ENCODE data around the gene PLEKHB1. TPM values are rescaled to one million over a fixed set of nuclear protein-coding genes. Genes with fewer than 3 reads are reported as not detected.
A peak's percentile ranks its signal among the peaks of the same experiment; 100 is the strongest.

PLEKHB1 gene, protein sequence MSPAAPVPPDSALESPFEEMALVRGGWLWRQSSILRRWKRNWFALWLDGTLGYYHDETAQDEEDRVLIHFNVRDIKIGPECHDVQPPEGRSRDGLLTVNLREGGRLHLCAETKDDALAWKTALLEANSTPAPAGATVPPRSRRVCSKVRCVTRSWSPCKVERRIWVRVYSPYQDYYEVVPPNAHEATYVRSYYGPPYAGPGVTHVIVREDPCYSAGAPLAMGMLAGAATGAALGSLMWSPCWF
- 10 to 100 TPM; 12.5 to 17.9 (median 16.8) TPM for polyA plus RNA-seq (ENCODE audit: insufficient read length in 3 of 3)

DNA sequence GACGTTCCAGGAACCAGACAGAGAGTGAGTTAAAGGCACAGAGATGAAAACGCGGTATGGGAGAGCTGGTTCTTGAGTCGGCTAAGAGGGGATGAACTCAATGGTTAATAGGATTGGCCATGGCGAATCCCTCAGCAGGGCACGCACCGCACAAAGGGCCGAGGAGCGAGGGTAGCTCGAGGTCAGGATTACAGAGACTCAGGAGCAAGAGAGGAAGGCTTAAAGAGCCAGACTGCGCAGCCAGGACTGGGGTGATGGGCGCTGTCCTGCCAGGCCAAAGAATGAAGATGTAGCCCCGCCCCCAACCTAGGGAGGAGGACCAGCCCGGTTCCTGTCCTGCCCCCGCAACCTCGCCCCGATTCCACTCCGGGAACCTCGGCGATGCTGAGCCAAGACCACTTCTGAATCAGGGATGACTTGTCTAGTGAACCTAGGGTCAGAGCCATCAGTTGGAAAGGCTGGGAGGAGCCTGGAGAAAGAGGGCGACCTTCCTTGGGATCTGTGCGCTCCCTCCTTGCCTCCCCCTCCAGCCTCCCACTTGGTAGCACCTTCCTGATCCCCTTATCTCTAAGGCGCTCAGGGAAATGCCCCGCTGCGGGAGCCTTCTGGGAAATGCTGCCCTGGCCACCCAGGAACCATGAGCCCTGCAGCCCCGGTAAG, at the start of gene PLEKHB1:
Gene PLEKHB1 (plus strand): TSS at position 610 of the 660 bp plus-strand sequence. CDS start 28 bp downstream, at position 638.
- no peak for DNase-seq (ENCODE audit: low read depth in 3 of 3, low spot score in 2 of 3)

DNA sequence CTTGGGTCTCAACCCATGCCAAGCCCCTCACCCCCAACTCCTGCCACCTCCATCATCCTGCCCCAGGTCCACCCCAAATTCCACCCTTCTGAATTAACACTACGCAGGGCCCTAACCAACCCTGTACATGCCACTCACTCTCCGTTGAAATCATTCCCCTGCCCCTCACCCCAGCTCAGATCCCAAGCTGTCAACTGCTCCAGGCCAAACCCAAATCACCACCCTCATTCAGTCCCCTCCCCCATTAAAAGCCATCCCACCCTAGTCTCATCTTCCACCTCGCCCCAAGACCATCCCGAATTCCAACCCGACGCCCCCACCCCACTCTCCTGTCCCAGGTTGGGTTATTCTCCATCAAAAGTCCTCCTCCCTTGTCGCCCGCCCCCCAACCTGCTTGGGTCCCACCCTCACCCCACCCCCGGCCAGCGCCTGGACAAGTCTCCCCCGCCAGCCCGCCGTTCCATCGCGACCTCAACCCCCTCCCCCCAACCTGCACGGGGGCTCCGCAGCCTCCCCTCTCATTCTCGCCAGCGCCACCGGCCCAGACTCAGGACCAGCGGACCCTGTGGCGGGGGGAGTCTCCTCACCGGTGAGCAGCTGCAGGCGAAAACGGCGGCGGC, 48.9 kb upstream of the PLEKHB1 start:
- no peak for DNase-seq (ENCODE audit: low read depth in 3 of 3, low spot score in 2 of 3)

DNA sequence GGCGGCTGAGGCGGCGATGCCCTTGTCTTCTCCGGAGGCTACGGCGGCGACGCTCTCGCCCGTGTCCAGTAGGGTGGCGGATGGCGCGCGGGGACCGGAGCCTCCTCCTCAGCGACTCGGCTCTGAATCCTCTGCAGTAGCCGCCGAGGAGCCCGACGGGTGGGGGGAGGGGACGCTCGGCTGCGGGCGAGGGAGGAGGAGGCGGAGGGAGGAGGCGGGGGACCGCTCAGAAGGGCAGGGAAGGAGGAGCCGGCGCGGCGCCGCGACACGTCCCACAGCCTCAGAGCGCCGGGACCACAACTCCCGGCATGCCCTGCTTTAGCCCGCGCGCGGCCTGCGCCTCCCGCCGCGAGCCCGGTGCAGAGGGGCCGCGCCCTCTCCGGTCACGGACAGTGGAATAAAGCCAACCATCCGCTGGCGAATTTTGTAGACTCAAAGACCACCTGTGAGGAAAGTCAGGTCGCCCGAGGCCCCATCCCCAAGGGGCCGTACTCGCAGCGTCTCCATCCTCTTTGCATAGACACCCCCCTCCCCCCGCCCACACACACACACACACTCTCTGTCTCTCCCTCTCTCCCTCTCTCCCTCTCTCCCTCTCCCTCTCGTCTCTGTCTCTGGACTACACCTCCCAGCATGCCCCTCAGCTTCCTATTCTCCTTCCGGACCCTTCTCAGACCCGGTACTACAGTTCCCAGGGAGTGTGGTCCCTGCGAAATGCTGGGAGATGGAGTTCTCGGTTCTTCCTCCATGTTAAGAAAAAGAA, 48.2 kb upstream of the PLEKHB1 start, which contains the start of gene FAM168A:
Gene FAM168A (minus strand): TSS at position 157 of the 763 bp plus-strand sequence. CDS start 129,638 bp downstream, outside the sequence.
- DNase-seq (ENCODE audit: low read depth in 3 of 3, low spot score in 2 of 3): peak; percentile 92 to 97 (median 93)

DNA sequence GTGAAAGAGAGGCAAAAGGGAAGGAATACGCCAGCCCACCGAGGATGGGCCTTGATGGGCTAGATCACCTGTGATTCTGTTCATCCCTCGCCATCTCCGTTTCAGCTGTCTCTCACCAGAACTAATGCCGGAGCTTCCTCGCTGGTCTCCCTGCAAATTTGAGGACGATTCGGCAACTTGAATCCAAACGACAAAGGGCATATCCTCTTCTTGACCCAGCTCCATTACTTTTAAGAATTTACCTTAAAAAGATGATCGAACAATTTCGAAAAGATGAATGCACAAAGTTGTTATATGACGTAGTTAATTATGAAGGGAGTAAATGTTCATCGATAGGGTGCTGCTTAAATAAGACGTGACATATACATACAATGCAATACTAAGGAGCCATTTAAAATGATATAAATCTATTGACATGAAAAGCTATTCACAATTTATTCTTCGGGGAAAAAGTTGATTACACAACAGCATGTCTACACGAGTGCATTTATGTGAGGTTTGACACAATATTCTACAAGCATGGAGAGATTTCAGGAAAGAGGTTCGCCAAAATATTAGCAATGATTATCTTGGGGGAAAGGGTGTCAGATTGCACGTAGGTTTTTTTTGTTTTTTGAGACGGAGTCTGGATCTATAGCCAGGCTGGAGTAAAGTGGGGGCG, 47.5 kb upstream of the PLEKHB1 start:
- no peak for DNase-seq (ENCODE audit: low read depth in 3 of 3, low spot score in 2 of 3)

DNA sequence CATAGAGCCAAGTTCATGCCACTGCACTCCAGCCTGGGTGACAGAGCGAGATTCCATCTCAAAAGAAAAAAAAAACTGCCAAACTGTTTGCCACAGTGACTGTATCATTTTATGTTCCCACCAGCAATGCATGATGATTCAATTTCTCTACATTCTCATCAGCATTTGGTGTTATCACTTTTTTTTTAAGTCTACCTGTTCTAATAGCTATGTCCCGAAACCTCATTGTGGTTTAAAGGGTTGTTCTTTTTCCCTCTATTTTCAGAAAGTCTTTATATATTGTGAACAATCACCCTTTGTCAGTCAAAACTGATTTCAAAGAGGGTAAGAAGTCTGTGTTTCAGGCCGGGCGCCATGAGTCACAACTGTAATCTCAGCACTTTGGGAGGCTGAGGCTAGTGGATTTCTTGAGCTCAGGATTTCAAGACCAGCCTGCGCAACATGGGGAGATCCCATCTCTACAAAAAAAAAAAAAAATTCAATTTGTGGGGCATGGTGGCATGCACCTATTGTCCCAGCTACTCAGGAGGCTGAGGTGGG, 33.7 kb upstream of the PLEKHB1 start:
- DNase-seq (ENCODE audit: low read depth in 3 of 3, low spot score in 2 of 3): no peak

DNA sequence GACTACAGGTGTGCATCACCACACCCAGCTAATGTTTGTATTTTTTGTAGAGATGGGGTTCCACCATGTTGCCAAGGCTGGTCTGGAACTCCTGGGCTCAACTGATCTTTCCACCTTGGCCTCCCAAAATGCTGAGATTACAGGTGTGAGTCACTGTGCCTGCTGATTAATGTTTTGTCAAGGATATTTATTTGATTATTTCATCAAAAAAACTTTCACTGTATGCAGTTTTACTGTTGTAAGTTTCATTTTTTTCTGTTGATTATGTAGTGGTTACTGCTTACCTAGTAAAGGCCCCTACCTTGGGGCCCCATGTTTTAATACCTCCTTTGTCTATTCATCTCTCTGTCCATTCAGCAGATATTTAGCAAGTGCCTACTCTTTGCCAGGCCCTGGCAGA, 31.8 kb upstream of the PLEKHB1 start:
- no peak for DNase-seq (ENCODE audit: low read depth in 3 of 3, low spot score in 2 of 3)

DNA sequence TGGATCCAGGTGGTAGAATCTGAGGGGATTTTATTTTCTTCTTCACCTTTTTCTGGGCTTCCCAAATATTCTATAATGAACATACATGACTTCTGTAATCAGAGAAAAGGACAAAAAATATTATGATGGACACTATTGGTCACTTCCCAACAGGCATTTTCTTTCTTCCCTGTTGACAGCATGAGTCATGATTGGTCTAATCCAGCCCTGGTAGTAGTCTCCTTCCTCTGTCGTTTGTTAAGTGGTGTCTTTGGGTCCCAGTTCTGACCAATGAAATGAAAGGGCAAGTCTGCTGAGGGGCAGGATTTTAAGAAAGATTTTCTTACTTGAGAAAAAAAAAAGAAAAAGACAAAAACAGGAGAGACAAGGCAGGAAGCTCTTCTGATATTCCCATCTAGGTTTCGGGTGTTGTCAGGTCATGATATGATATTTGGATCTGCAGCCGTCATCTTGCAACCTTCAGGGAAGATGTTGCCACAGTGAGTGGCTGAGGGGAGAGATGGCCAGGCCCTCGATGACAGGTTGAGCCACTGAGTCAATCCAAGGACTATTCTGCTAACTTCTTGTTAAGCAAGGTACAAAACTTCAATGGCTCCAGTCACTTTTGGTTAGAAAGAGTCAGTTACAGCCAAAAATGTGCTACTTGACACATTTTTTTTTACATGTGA, 23.3 kb upstream of the PLEKHB1 start:
- DNase-seq (ENCODE audit: low read depth in 3 of 3, low spot score in 2 of 3): no peak

DNA sequence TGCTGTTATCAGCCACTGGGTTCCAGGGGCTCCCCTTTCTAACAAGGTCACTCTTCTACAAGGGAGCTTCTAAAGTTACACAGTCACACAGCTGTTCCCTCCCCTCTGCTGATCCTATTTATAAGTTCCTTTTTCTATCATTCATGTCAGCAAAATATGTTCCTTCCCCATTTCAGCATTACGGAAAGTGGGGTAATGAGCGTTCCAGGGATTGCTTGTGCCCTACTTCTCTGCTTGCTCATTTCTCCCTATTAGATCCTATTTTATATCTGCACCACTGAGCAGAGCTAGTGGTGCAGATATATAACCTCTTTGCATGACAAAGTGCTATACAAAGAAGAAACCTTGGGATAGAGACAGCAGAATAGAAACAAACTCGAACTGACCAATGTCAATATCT, 22.7 kb upstream of the PLEKHB1 start:
- no peak for DNase-seq (ENCODE audit: low read depth in 3 of 3, low spot score in 2 of 3)

DNA sequence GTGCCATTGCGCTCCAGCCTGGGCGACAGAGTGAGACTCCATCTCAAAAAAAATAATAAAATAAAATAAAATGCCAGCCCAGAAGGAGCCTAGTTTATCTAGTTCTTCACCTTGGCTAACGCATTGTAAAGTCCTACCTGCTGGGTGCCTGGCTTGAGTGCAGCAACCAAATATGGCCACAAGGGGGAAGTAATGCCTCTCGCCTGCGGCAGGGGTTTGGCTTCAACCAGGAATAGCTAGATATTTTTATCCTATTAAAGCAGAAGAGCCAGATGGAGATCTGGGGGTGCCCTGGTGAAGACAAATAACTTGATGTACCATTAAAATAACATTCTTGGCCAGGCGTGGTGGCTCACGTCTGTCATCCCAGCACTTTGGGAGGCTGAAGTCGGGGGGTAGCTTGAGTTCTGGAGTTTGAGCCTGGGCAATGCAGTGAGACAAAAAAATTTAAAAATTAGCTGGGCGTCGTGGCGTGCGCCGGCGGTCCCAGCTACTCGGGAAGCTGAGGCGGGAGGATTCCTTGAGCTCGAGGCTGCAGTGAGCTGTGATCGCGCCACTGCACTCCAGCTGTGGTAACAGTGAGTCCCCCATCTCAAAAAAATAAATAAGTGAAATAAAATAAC, 20.6 kb upstream of the PLEKHB1 start:
- DNase-seq (ENCODE audit: low read depth in 3 of 3, low spot score in 2 of 3): peak in 1 of 3 donors; percentile 53

DNA sequence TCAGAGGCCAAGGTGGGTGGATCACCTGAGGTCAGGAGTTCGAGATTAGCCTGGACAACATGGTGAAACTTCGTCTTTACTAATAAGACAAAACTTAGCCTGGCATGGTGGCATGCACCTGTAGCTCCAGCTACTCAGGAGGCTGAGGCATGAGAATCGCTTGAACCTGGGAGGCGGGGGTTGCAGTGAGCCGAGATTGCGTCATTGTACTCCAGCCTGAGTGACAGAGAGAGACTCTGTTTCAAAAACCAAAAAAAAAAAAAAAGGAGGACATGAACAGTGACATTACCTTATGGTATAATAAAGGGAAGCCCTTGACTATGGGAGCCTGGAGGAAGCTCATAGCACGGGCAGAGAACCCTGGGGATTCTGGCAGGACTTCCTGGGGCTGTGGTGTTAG, 16.5 kb upstream of the PLEKHB1 start:
- no peak for DNase-seq (ENCODE audit: low read depth in 3 of 3, low spot score in 2 of 3)

DNA sequence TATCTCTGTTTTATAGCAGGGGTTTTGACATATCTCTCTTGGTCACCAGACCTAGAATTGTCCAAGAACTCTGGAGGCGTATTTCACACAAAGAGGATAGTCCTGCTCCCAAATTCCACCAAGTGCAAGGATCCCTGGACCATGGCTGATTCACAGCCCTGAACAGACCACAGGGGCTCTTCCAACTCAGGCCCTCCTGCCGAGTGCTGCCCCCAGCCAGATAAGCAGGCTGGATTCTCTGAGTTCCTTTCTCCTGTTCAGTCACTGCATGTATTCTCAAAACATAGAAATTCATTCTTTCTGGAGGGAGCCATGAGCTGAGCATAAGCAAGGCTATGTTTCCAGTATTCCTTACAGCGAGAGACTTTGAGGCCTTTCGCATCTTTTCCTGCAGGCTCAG, 13.4 kb upstream of the PLEKHB1 start:
- no peak for DNase-seq (ENCODE audit: low read depth in 3 of 3, low spot score in 2 of 3)

DNA sequence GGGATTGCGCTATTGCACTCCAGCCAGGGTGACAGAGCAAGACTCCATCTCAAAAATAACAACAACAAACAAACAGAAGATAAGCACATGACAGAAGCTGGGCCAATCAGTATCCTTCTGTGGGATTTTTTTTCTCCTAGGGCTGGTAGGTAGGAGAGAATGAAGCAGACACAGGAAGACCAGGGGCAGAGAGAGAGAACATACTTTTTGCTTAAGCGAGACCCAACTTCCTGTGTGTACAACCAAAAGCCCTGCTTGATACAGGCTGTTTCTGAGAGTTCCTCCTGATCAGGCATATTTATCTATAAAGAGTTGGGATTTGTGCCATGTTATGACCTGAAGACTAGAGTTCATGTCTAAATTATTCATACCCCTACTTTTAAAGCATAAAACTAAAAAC, 12.4 kb upstream of the PLEKHB1 start:
- no peak for DNase-seq (ENCODE audit: low read depth in 3 of 3, low spot score in 2 of 3)

DNA sequence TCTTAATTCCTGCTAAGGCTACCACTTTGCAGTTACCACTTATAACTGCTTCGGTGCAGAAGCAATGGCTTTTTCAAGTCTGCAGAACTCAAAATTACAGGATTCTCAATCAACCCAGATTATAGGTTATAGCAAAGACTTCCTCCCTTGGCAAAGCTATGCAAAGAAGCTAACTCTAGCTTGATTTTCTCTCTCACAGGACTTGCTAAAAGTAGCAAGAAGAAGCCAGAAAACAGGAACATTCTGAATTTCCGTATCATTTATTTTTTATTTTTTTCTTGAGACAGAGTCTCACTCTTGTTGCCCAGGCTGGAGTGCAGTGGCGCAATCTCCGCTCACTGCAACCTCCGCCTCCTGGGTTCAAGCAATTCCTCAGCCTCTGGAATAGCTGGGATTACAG, 10.7 kb upstream of the PLEKHB1 start:
- DNase-seq (ENCODE audit: low read depth in 3 of 3, low spot score in 2 of 3): no peak

DNA sequence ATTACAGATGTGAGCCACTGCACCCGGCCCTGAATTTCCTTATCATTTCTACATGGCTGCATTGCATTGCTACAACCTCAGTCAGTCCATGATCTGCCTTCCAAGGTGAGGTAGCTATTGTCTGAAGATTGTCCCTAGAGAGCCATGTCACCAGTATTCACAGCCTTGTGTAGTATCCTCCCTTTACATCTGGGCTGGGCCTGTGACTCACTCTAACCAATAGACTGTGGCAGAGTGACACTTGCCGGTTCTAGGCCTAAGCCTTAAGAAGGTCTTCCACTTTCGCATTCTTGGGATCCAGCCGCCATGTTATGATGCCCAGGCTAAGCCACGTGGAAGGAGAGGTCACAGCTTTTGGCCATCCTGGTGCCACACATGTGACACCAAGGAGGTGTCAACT, 10.1 kb upstream of the PLEKHB1 start:
- DNase-seq (ENCODE audit: low read depth in 3 of 3, low spot score in 2 of 3): no peak

DNA sequence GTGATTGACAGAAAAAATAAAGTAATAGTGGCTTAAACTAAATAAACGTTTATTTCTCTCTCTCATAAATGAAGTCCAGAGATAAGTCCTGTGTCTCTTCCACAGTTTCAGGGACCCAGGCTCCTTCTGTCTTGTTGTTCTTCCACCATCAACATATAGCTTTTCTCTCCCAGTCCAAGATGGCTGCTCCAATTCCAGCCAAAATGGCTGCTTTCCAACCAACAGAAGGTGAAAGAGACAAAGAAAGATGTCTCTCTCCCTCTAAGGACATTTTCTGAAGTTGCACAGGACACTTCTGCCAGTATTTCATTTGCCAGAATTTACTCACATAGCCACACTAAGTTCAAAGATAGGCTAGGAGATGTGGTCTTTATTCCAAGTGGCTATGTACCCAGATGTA, 9.4 kb upstream of the PLEKHB1 start:
- no peak for DNase-seq (ENCODE audit: low read depth in 3 of 3, low spot score in 2 of 3)

DNA sequence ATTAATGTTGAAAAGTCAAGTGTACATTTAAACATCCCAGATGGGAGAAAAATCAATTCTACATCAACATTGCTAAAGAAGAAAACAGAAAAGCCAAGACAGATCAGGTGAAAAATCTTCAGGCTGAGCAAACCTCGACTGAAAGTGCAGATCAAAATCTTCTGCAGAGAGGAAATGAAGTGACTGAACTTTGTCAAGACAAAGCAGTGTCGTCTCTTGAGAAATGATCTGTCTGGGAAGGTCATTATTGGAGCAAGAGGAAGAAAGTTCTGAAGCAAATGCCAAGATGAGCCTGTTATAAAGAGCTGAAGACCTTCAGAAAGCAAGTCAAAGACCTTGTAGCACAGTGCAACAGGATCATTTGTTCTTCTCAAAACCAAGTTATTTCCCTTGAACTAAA, 5.8 kb upstream of the PLEKHB1 start:
- DNase-seq (ENCODE audit: low read depth in 3 of 3, low spot score in 2 of 3): no peak

DNA sequence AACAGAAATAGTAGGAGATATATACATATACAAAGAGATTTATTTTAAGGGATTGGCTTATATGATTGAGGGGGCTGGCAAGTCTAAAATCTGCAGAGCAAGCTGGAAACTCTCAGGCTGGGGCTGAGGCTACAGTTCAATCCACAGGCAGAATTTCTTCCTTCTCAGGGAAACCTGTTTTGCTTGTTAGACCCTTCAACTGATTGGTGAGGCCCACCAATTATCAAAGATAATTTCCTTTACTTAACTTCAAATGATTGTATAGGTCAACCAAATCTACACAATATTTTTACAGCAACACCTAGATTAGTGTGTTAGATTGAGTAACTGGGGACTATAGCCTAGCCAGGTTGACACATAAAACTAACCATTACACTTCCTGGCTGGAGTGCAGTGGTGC, 4.7 kb upstream of the PLEKHB1 start:
- DNase-seq (ENCODE audit: low read depth in 3 of 3, low spot score in 2 of 3): no peak

DNA sequence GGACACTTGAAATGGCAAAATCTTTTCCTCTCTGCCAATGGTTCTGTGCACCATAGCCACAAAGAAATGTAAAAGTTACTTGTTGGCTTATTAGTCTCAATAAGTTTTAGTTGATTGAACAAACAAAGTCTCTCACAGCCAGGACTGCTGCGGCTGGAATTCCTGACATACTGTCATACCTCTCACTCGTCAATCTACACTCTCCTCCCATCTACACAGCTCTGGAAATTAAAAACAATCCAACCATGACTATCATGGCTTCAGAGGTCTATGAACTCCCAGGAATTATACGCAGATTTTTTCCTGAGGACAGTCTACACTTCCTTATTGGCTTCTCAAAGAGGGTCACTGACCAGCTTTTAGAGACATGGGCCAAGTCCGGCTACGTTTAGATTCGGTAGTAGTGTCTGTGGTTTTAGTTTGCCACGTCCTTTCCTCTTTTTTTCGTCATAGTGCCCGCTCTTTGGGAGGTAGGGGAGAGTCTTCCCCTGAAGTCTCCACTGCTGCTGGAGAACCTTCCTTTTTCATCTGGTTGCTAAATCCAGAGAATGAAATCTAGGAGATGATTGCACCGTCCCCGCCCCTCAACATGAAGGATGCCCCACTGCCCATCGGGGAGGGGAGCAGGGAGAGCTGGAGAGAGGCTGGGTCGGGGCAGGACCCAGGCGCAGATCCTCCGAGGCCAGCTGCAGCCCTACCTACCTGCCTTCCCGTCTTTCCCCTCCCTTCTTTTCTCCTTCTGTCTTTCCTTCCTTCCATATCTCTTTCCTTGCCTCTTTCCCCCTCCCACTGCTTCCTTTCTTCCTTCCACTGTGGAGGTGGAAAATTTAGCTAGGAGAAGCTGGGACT, 1.0 kb upstream of the PLEKHB1 start:
- DNase-seq (ENCODE audit: low read depth in 3 of 3, low spot score in 2 of 3): no peak

All from right renal cortex interstitium (tissue), 3 donors.